Endothelial cell of umbilical vein (primary cell): ENCODE data around the gene B3GALT6. TPM values are rescaled to one million over a fixed set of nuclear protein-coding genes. Genes with fewer than 3 reads are reported as not detected.

Experiments used
- BruUV-seq: library from RNA; stranded (reverse); fragments of 400-500 nt; replicated peaks from 2 replicates; lab custom pipeline; 2021; lab: Mats Ljungman, UMichigan
- CTCF ChIA-PET: fragments of 300-600, 350-600 bp; sonication (Branson Sonifier 250); formaldehyde crosslinking; loops from one replicate; lab custom pipeline; 2021; ENCODE audit warnings: antibody characterized with exemption, inconsistent platforms; lab: Charles Lee
- POLR2A ChIA-PET: fragments of 300-600, 350-600 bp; sonication (Branson Sonifier 250); formaldehyde crosslinking; loops from one replicate; lab custom pipeline; 2021; ENCODE audit warnings: antibody characterized with exemption, inconsistent platforms; lab: Charles Lee
- DNase-seq: peaks from one replicate; pipeline ENCODE4 v3.0.0-alpha.2; 2011; ENCODE audit warnings: low read depth, low spot score
- FAIRE-seq: peaks from 2 replicates; lab custom pipeline; 2011; peaks lifted over from hg19 to GRCh38; lab: Jason Lieb, UNC
- H2AFZ ChIP-seq: 2 replicates; pipeline ENCODE4 v1.6.0; 2012; ENCODE audit warnings: low read depth, low read length, control low read depth, inconsistent platforms
- H3K27ac ChIP-seq: 2 replicates; pipeline ENCODE4 v1.5.1; 2011; ENCODE audit warnings: low read depth, mild to moderate bottlenecking, control low read depth, low read length, moderate library complexity; ENCODE audit not compliant: insufficient read depth
- H3K27me3 ChIP-seq, 2 experiments: 2 replicates each; pipeline versions ENCODE4 v1.6.0 to v1.6.1; 2011; ENCODE audit warnings: low read length in 2 of 2, mixed read lengths in 1 of 2; ENCODE audit not compliant: control insufficient read depth in 2 of 2, insufficient read depth in 2 of 2
- H3K36me3 ChIP-seq, 2 experiments: 2 replicates in 1 of 2; 3 replicates in 1 of 2; pipeline ENCODE4 v1.5.1; 2011; ENCODE audit warnings: low read length in 2 of 2, mild to moderate bottlenecking in 1 of 2, moderate library complexity in 1 of 2; ENCODE audit not compliant: control insufficient read depth in 2 of 2, insufficient read depth in 2 of 2; ENCODE audit errors: extremely low read depth in 1 of 2
- H3K4me1 ChIP-seq: 3 replicates; pipeline ENCODE4 v1.5.1; 2011; ENCODE audit warnings: mild to moderate bottlenecking, low read length; ENCODE audit not compliant: control insufficient read depth, insufficient read depth; ENCODE audit errors: extremely low read depth
- H3K4me2 ChIP-seq: 2 replicates; pipeline ENCODE4 v1.6.1; 2011; ENCODE audit warnings: low read length, control low read depth, mixed read lengths; ENCODE audit not compliant: insufficient read depth
- H3K4me3 ChIP-seq, 3 experiments: fragments of 200-600 bp in 1 of 3; sonication (generic), shearing (Covaris generic) in 1 of 3; replicated peaks in 1 of 3; 2 replicates each; pipeline ENCODE4 v1.5.1; 2011 to 2016; ENCODE audit warnings: control low read depth in 3 of 3, low read length in 3 of 3, mild to moderate bottlenecking in 2 of 3, inconsistent platforms in 1 of 3, low read depth in 1 of 3, moderate library complexity in 1 of 3; ENCODE audit not compliant: insufficient read depth in 1 of 3
- H3K79me2 ChIP-seq: 2 replicates; pipeline ENCODE4 v1.6.0; 2012; ENCODE audit warnings: low read length, inconsistent platforms; ENCODE audit not compliant: control insufficient read depth, insufficient read depth
- H3K9ac ChIP-seq: replicated peaks from 2 replicates; pipeline ENCODE3; 2011; ENCODE audit warnings: low read length, control low read depth; ENCODE audit not compliant: insufficient read depth; ENCODE audit errors: extremely low read depth
- H3K9me1 ChIP-seq: replicated peaks from 3 replicates; pipeline ENCODE4 v1.6.0; 2011; ENCODE audit warnings: mild to moderate bottlenecking, low read length; ENCODE audit not compliant: control insufficient read depth, insufficient read depth; ENCODE audit errors: extremely low read depth
- H3K9me3 ChIP-seq: replicated peaks from 2 replicates; pipeline ENCODE4 v1.5.1; 2012; ENCODE audit warnings: low read length, inconsistent platforms; ENCODE audit not compliant: control insufficient read depth, insufficient read depth
- H4K20me1 ChIP-seq: replicated peaks from 2 replicates; pipeline ENCODE3; 2011; ENCODE audit warnings: mild to moderate bottlenecking, low read length; ENCODE audit not compliant: control insufficient read depth, insufficient read depth; ENCODE audit errors: extremely low read depth
- CTCF ChIP-seq, 2 donors: IDR thresholded peaks; 1 replicate in 1 of 2; 2 replicates in 1 of 2; pipeline ENCODE4 v1.5.1; 2011; ENCODE audit warnings: low read length in 2 of 2, mild to moderate bottlenecking in 2 of 2, moderate library complexity in 2 of 2, control low read depth in 1 of 2, inconsistent platforms in 1 of 2, low read depth in 1 of 2; ENCODE audit not compliant: insufficient read depth in 1 of 2; ENCODE audit errors: extremely low read depth in 1 of 2
- EZH2 ChIP-seq: IDR thresholded peaks from 2 replicates; pipeline ENCODE4 v1.6.1; 2012; ENCODE audit warnings: borderline replicate concordance, low read depth, mild to moderate bottlenecking, moderate library complexity, low read length, inconsistent platforms; ENCODE audit not compliant: severe bottlenecking
- FOS ChIP-seq: IDR thresholded peaks from 2 replicates; pipeline ENCODE4 v1.6.1; 2011; ENCODE audit warnings: mild to moderate bottlenecking, low read length, moderate library complexity, borderline replicate concordance; ENCODE audit not compliant: insufficient read depth
- GATA2 ChIP-seq: IDR thresholded peaks from 2 replicates; pipeline ENCODE4 v1.7.0; 2011; ENCODE audit warnings: low read depth, mild to moderate bottlenecking, moderate library complexity, mixed read lengths, low read length; ENCODE audit not compliant: insufficient read length, insufficient read depth
- JUN ChIP-seq: IDR thresholded peaks from 2 replicates; pipeline ENCODE4 v1.6.1; 2011; ENCODE audit warnings: borderline replicate concordance, low read depth; ENCODE audit not compliant: insufficient read length, insufficient read depth
- MAX ChIP-seq: IDR thresholded peaks from 2 replicates; pipeline ENCODE4 v1.6.1; 2011; ENCODE audit not compliant: insufficient read depth, insufficient read length
- POLR2A ChIP-seq: IDR thresholded peaks from 2 replicates; pipeline ENCODE4 v1.6.1; 2012; ENCODE audit warnings: low read depth, mild to moderate bottlenecking, control low read depth, low read length
- POLR2AphosphoS5 ChIP-seq: IDR thresholded peaks from 2 replicates; pipeline ENCODE4 v1.6.1; 2012; ENCODE audit warnings: low read depth, mild to moderate bottlenecking, control low read depth, low read length, moderate library complexity; ENCODE audit not compliant: insufficient read depth
- dilution Hi-C: fragments of 300-500 bp; cut with MboI; formaldehyde crosslinking; loops from one replicate; pipeline ENCODE4 v1.15.0; 2019; ENCODE audit warnings: low sequenced_read_pairs; ENCODE audit not compliant: extremely low pct_ligation_motif_present
- intact Hi-C: fragments of 100-400 bp; cut with micrococcal nuclease; formaldehyde crosslinking; loops from one replicate; pipeline ENCODE4 v1.10.0; 2022
- polyA plus RNA-seq, 4 experiments: library from polyadenylated mRNA; depleted of rRNA in 3 of 4; stranded (reverse) in 3 of 4; unstranded in 1 of 4; fragments of >200 nt; gene quantifications; 2 replicates each; pipeline versions ENCODE4 v1.2.1 to v1.2.3, GENCODE V29; 2011 to 2012; ENCODE audit warnings: missing spikeins in 1 of 4
- total RNA-seq: library from RNA; stranded (reverse); gene quantifications from 2 replicates; pipeline ENCODE4 v1.2.3, GENCODE V29; 2021

Gene B3GALT6
- total and polyA plus RNA-seq, 2 donors (not counting 3 experiments of a cell fraction or from before 2014, with no cell fraction given) = 24.6 to 34.1 TPM

DNA sequence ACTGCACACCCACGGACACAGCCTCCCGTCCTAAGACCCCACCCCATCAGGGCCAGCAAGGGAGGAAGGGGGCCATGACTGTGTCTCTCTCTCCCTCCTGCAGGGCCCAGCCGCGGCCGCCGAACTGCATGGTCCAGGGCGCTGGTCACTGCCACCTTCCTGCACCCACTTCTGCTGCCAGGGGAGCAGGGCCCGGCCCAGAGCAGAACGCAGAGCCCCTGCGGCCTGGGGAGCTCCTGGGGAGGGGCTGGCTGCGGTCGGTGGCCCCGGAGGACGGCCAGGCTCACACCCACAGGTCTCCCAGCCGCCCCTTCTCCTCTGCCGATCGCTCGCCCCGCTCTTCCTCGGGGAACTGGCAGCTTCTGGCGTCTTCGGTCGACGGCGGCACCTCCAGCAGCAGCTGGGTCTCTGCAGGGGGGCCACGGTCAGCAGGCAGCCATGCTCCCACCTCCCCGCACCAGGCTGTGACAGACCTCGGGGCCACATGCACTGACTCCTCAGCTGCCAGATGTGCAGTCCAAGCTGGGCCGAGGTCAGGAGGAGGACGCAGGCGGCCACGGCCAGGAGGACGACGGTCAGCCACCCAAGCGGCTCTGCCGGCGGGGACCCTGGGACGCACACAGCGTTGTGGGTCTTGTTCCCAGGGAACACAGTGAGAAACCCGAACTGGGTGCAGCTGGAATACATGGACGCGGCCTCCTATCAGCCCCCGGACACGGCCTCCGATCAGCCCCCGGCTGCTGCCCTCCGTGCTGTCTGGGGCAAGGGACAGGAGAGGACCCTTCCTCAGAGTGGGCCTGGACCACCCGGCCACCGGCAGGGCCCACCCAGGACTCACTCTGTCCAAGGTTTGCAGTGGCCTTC is 28.2 kb upstream of the B3GALT6 start:
- H3K4me3 ChIP-seq = no peak overlapping the region
- no peaks in the 10 kb centered on the region for H3K79me2 ChIP-seq
- TF ChIP-seq GATA2 (no peak), MAX (no peak), POLR2AphosphoS5 (no peak), JUN (no peak), FOS (no peak), CTCF (IDR thresholded peaks at IDR 0.05; ENCODE audit: extremely low read depth in 1 of 2, insufficient read depth in 1 of 2, low read depth in 1 of 2, low read length in 2 of 2) (no peak), POLR2A (no peak), EZH2 (no peak)
- peaks cover 5 to 15% of the 10 kb centered on the region in 2 experiments for H3K27me3 ChIP-seq
- no peak for FAIRE-seq
- dilution Hi-C loops = no loop called here
- H2AFZ ChIP-seq = no peak overlapping the region
- H3K4me1 ChIP-seq = no peaks in the 10 kb centered on the region
- H3K9me1 ChIP-seq = no peaks in the 10 kb centered on the region
- no peak for DNase-seq
- H3K9me3 ChIP-seq = no peaks in the 10 kb centered on the region
- CTCF ChIA-PET = no interaction called here
- no peaks in the 10 kb centered on the region for H3K36me3 ChIP-seq
- no peak overlapping the region for H3K9ac ChIP-seq
- POLR2A ChIA-PET = no interaction called here
- no peaks in the 10 kb centered on the region for H4K20me1 ChIP-seq
- no peak overlapping the region for H3K4me2 ChIP-seq
- intact Hi-C loops = no loop called here
- BruUV-seq = no TSS peak
- H3K27ac ChIP-seq = no peak overlapping the region
